Keratinocyte (primary cell): ENCODE results near the gene RETN. TPM values are rescaled to one million over a fixed set of nuclear protein-coding genes. Genes with fewer than 3 reads are reported as not detected.

Experiments
- DNase-seq: peaks from one replicate; pipeline ENCODE4 v3.0.0-alpha.2; 2011; ENCODE audit warnings: low read depth, missing footprints, low spot score
- FAIRE-seq: peaks from 2 replicates; lab custom pipeline; 2011; peaks lifted over from hg19 to GRCh38; lab: Jason Lieb, UNC
- H2AFZ ChIP-seq: 2 replicates; pipeline ENCODE4 v1.6.0; 2012; ENCODE audit warnings: low read length, control low read depth, inconsistent platforms; ENCODE audit not compliant: control insufficient read depth
- H3K27ac ChIP-seq: 2 replicates; pipeline ENCODE4 v1.5.1; 2011; ENCODE audit warnings: low read length; ENCODE audit not compliant: control insufficient read depth, insufficient read depth
- H3K27me3 ChIP-seq: 3 replicates; pipeline ENCODE4 v1.6.0; 2011; ENCODE audit warnings: low read length; ENCODE audit not compliant: control insufficient read depth, insufficient read depth; ENCODE audit errors: extremely low read depth
- H3K36me3 ChIP-seq, 2 experiments: 2 replicates in 1 of 2; 3 replicates in 1 of 2; pipeline ENCODE4 v1.5.1; 2011; ENCODE audit warnings: low read length in 2 of 2, mild to moderate bottlenecking in 1 of 2; ENCODE audit not compliant: control insufficient read depth in 2 of 2, insufficient read depth in 2 of 2; ENCODE audit errors: extremely low read depth in 1 of 2
- H3K4me1 ChIP-seq: 3 replicates; pipeline ENCODE4 v1.5.1; 2011; ENCODE audit warnings: low read length; ENCODE audit not compliant: control insufficient read depth, insufficient read depth; ENCODE audit errors: extremely low read depth
- H3K4me2 ChIP-seq: 3 replicates; pipeline ENCODE4 v1.6.0; 2011; ENCODE audit warnings: low read depth, low read length; ENCODE audit not compliant: control insufficient read depth, insufficient read depth; ENCODE audit errors: extremely low read depth
- H3K4me3 ChIP-seq, 3 experiments: fragments of 200-600 bp in 1 of 3; sonication (generic) in 1 of 3; 2 replicates in 2 of 3; 3 replicates in 1 of 3; pipeline ENCODE4 v1.5.1; 2011 to 2016; ENCODE audit warnings: low read length in 3 of 3, mild to moderate bottlenecking in 3 of 3, control low read depth in 2 of 3, inconsistent platforms in 1 of 3, low read depth in 1 of 3, mixed read lengths in 1 of 3, mixed run types in 1 of 3, moderate library complexity in 1 of 3; ENCODE audit not compliant: control insufficient read depth in 2 of 3, insufficient read depth in 2 of 3; ENCODE audit errors: extremely low read depth in 1 of 3
- H3K79me2 ChIP-seq: 2 replicates; pipeline ENCODE4 v1.6.0; 2012; ENCODE audit warnings: low read length; ENCODE audit not compliant: control insufficient read depth, insufficient read depth
- H3K9ac ChIP-seq: 3 replicates; pipeline ENCODE4 v1.6.0; 2011; ENCODE audit warnings: low read length; ENCODE audit not compliant: control insufficient read depth, insufficient read depth; ENCODE audit errors: extremely low read depth
- H3K9me1 ChIP-seq: 3 replicates; pipeline ENCODE4 v1.6.0; 2011; ENCODE audit warnings: low read length; ENCODE audit not compliant: control insufficient read depth, insufficient read depth; ENCODE audit errors: extremely low read depth
- H3K9me3 ChIP-seq: 2 replicates; pipeline ENCODE4 v1.5.1; 2012; ENCODE audit warnings: low read depth, low read length; ENCODE audit not compliant: control insufficient read depth
- H4K20me1 ChIP-seq: 3 replicates; pipeline ENCODE4 v1.6.0; 2011; ENCODE audit warnings: low read length; ENCODE audit not compliant: control insufficient read depth, insufficient read depth; ENCODE audit errors: extremely low read depth
- CTCF ChIP-seq, 3 experiments: IDR thresholded peaks in 1 of 3; conservative IDR thresholded peaks in 1 of 3; optimal IDR thresholded peaks in 1 of 3; 2 replicates in 2 of 3; 3 replicates in 1 of 3; pipeline versions ENCODE3 to v1.5.1; 2011; ENCODE audit warnings: low read length in 3 of 3, mild to moderate bottlenecking in 3 of 3, moderate library complexity in 2 of 3, control low read depth in 1 of 3, inconsistent platforms in 1 of 3; ENCODE audit not compliant: insufficient read depth in 2 of 3; ENCODE audit errors: extremely low read depth in 1 of 3
- EZH2 ChIP-seq: IDR thresholded peaks from one replicate; pipeline ENCODE4 v1.6.1; 2012; ENCODE audit warnings: inconsistent platforms, mild to moderate bottlenecking, low read length, moderate library complexity
- dilution Hi-C: fragments of 300-500 bp; cut with MboI; formaldehyde crosslinking; loops from one replicate; pipeline ENCODE4 v1.7.0; 2020; ENCODE audit warnings: low sequenced_read_pairs; ENCODE audit not compliant: extremely low pct_ligation_motif_present
- polyA minus RNA-seq, 3 experiments: library from RNA; depleted of rRNA, polyadenylated mRNA; stranded (reverse); fragments of >200 nt; gene quantifications; 1 replicate in 1 of 3; 2 replicates in 1 of 3; 3 replicates in 1 of 3; pipeline ENCODE4 v1.2.3, GENCODE V29; 2011
- polyA plus RNA-seq, 5 experiments: library from polyadenylated mRNA; depleted of rRNA in 3 of 5; stranded (reverse) in 3 of 5; stranded (forward) in 1 of 5; unstranded in 1 of 5; fragments of >200 nt; gene quantifications; 1 replicate in 1 of 5; 2 replicates in 3 of 5; 3 replicates in 1 of 5; pipeline versions ENCODE4 v1.2.1 to v1.2.3, GENCODE V29; 2011 to 2012; ENCODE audit warnings: missing spikeins in 2 of 5, low read depth in 1 of 5, low replicate concordance in 1 of 5

RETN gene
- not detected in 3 replicates for polyA plus RNA-seq
- polyA plus RNA-seq (2011; ENCODE audit: low read depth) = not detected
- not detected in 2 replicates for polyA plus RNA-seq (2011; cell fraction: cytosol; rRNA removed)
- polyA plus RNA-seq (2011; cell fraction: nucleus; rRNA removed) = not detected in 2 replicates
- not detected in 2 replicates for polyA plus RNA-seq (2012; ENCODE audit: low replicate concordance)
- not detected in 3 replicates for polyA minus RNA-seq
- polyA minus RNA-seq (2011; cell fraction: cytosol; rRNA and poly(A)+ RNA removed) = not detected
- polyA minus RNA-seq (2011; cell fraction: nucleus; rRNA and poly(A)+ RNA removed) = not detected in 2 replicates

GRCh38 chr19:7668842-7669241 is at the start of gene RETN:
Gene RETN (plus strand): TSS chr19:7669049. CDS start chr19:7669327, 278 bp downstream.
- DNase-seq = no peak
- H3K4me1 ChIP-seq = no peaks in the 10 kb centered on the region
- H3K4me2 ChIP-seq = no peak within 1 kb of the TSS
- no peaks in the 10 kb centered on the region for H3K36me3 ChIP-seq
- H3K9me1 ChIP-seq = no peaks in the 10 kb centered on the region
- no peaks in the 10 kb centered on the region for H3K79me2 ChIP-seq
- H3K27me3 ChIP-seq = peaks cover 23% of the 10 kb centered on the region
- no peak within 1 kb of the TSS for H3K4me3 ChIP-seq
- FAIRE-seq = no peak
- H4K20me1 ChIP-seq = no peaks in the 10 kb centered on the region
- H3K27ac ChIP-seq = no peak within 1 kb of the TSS
- TF ChIP-seq CTCF (optimal IDR thresholded peaks at IDR 0.05 in 1 of 3, IDR thresholded peaks at IDR 0.05 in 1 of 3, conservative IDR thresholded peaks at IDR 0.05 in 1 of 3; ENCODE audit: extremely low read depth in 1 of 3, insufficient read depth in 2 of 3, low read length in 3 of 3) (no peak), EZH2 (no peak)
- no peak within 1 kb of the TSS for H2AFZ ChIP-seq
- dilution Hi-C loops = no loop called here
- no peak within 1 kb of the TSS for H3K9ac ChIP-seq
- no peaks in the 10 kb centered on the region for H3K9me3 ChIP-seq

- Histone ChIP-seq H3K4me1 (no peaks in the 10 kb centered on the region), H3K27me3 (no peaks in the 10 kb centered on the region), H3K9me3 (no peaks in the 10 kb centered on the region), H2AFZ (no peak overlapping the region), H4K20me1 (no peaks in the 10 kb centered on the region), H3K9me1 (no peaks in the 10 kb centered on the region), H3K27ac (no peak overlapping the region), H3K4me2 (no peak overlapping the region), H3K36me3 (peaks cover 17 to 18% of the 10 kb centered on the region in 2 experiments), H3K79me2 (no peaks in the 10 kb centered on the region), H3K9ac (no peak overlapping the region), H3K4me3 (no peak overlapping the region)
- FAIRE-seq (no peak), DNase-seq (no peak)
- dilution Hi-C loops = no loop called here
- TF ChIP-seq EZH2 (no peak), CTCF (optimal IDR thresholded peaks at IDR 0.05 in 1 of 3, IDR thresholded peaks at IDR 0.05 in 1 of 3, conservative IDR thresholded peaks at IDR 0.05 in 1 of 3; ENCODE audit: extremely low read depth in 1 of 3, insufficient read depth in 2 of 3, low read length in 3 of 3) (no peak)
These were observed 49.0 kb upstream of the RETN start for GRCh38 chr19:7619671-7620441.
